ENCODE results near the gene A2M. TPM values are rescaled to one million over a fixed set of nuclear protein-coding genes. Genes with fewer than 3 reads are reported as not detected.

A2M gene
- total and polyA plus RNA-seq, 2 experiments from 2014 or later, result 0.92 TPM; not detected in 1

DNA sequence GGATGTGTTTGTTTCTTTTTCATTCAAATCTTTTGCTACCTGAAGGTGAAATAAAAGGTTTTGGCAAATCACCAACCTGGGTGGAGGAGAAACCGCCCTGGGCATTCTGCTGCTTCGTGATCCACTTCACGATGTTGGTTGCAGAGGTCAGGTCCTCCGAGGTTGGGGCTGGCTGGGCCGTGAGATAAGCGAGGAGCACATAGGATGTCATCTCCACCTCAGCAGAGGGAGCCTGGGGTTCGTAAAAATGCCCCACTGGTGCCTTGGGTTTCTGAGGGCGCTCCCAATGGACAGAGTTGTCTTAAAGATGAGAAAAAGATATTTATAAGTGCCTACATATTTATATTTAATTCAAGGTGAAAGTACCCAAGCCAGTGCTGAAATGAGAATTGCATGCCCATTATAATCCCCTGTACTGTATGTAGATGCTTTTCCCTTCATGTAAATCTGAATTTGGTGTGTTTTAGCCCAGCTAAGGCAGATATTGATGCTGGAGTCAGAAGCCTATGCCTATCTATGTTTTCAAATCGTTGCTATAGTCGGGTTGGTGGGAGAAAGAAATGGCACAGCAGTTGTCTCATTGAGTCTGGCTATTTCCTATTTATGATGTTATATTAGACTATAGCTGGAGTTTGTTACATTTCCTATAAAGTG lies 41.1 kb downstream of the A2M start (continued):
- TF ChIP-seq, protein P1, sequence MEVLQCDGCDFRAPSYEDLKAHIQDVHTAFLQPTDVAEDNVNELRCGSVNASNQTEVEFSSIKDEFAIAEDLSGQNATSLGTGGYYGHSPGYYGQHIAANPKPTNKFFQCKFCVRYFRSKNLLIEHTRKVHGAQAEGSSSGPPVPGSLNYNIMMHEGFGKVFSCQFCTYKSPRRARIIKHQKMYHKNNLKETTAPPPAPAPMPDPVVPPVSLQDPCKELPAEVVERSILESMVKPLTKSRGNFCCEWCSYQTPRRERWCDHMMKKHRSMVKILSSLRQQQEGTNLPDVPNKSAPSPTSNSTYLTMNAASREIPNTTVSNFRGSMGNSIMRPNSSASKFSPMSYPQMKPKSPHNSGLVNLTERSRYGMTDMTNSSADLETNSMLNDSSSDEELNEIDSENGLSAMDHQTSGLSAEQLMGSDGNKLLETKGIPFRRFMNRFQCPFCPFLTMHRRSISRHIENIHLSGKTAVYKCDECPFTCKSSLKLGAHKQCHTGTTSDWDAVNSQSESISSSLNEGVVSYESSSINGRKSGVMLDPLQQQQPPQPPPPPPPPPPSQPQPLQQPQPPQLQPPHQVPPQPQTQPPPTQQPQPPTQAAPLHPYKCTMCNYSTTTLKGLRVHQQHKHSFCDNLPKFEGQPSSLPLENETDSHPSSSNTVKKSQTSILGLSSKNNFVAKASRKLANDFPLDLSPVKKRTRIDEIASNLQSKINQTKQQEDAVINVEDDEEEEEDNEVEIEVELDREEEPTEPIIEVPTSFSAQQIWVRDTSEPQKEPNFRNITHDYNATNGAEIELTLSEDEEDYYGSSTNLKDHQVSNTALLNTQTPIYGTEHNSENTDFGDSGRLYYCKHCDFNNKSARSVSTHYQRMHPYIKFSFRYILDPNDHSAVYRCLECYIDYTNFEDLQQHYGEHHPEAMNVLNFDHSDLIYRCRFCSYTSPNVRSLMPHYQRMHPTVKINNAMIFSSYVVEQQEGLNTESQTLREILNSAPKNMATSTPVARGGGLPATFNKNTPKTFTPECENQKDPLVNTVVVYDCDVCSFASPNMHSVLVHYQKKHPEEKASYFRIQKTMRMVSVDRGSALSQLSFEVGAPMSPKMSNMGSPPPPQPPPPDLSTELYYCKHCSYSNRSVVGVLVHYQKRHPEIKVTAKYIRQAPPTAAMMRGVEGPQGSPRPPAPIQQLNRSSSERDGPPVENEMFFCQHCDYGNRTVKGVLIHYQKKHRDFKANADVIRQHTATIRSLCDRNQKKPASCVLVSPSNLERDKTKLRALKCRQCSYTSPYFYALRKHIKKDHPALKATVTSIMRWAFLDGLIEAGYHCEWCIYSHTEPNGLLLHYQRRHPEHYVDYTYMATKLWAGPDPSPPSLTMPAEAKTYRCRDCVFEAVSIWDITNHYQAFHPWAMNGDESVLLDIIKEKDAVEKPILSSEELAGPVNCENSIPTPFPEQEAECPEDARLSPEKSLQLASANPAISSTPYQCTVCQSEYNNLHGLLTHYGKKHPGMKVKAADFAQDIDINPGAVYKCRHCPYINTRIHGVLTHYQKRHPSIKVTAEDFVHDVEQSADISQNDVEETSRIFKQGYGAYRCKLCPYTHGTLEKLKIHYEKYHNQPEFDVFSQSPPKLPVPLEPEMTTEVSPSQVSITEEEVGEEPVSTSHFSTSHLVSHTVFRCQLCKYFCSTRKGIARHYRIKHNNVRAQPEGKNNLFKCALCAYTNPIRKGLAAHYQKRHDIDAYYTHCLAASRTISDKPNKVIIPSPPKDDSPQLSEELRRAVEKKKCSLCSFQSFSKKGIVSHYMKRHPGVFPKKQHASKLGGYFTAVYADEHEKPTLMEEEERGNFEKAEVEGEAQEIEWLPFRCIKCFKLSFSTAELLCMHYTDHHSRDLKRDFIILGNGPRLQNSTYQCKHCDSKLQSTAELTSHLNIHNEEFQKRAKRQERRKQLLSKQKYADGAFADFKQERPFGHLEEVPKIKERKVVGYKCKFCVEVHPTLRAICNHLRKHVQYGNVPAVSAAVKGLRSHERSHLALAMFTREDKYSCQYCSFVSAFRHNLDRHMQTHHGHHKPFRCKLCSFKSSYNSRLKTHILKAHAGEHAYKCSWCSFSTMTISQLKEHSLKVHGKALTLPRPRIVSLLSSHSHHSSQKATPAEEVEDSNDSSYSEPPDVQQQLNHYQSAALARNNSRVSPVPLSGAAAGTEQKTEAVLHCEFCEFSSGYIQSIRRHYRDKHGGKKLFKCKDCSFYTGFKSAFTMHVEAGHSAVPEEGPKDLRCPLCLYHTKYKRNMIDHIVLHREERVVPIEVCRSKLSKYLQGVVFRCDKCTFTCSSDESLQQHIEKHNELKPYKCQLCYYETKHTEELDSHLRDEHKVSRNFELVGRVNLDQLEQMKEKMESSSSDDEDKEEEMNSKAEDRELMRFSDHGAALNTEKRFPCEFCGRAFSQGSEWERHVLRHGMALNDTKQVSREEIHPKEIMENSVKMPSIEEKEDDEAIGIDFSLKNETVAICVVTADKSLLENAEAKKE (CRISPR knock-in tag; IDR thresholded peaks at IDR 0.05), result no peak
- TF ChIP-seq POLR2AphosphoS5 (IDR thresholded peaks at IDR 0.05; ENCODE audit: low read depth), result no peak

GRCh38 chr12:9073076-9073475 lies 42.6 kb downstream of the A2M start:
- Mint-ChIP-seq H3K4me1 (peaks cover 2% of the 10 kb centered on the region; the same call in 2 of the 3 replicates), H3K9me3 (no peaks in the 10 kb centered on the region), H3K27ac (no peak overlapping the region), H3K27me3 (ENCODE audit: insufficient read depth, low read depth, poor library complexity) (peaks cover 1% of the 10 kb centered on the region), H3K4me3 (no peak overlapping the region), H3K36me3 (ENCODE audit: low read depth) (no peaks in the 10 kb centered on the region)
- no peak overlapping the region for H3K4me2 ChIP-seq
- H3K4me1 ChIP-seq (ENCODE audit: insufficient read depth), result no peaks in the 10 kb centered on the region
- H3K79me2 ChIP-seq (replicated peaks; ENCODE audit: insufficient read depth), result no peaks in the 10 kb centered on the region
- H2AFZ ChIP-seq, result no peak overlapping the region
- no peaks in the 10 kb centered on the region for H3K9me2 ChIP-seq (ENCODE audit: insufficient read depth)
- no peaks in the 10 kb centered on the region for H3F3A ChIP-seq (replicated peaks; ENCODE audit: low read depth)
- no peak for DNase-seq (ENCODE audit: low spot score)
- no peak overlapping the region for H3K4me3 ChIP-seq
- H4K20me1 ChIP-seq (replicated peaks; ENCODE audit: insufficient read depth), result no peaks in the 10 kb centered on the region
- no peaks in the 10 kb centered on the region for H3K27me3 ChIP-seq (ENCODE audit: insufficient read depth)
- no peaks in the 10 kb centered on the region for H3K36me3 ChIP-seq (ENCODE audit: insufficient read depth)
- ATAC-seq, result no peak
- H3K27ac ChIP-seq (ENCODE audit: low read depth), result no peak overlapping the region
- TF ChIP-seq CTCF (conservative IDR thresholded peaks at IDR 0.05; ENCODE audit: low read depth in 2 of 2), result no peak
- no peak for TF ChIP-seq ETS1 (IDR thresholded peaks at IDR 0.05)
- TF ChIP-seq CREB1 (CRISPR knock-in tag; IDR thresholded peaks at IDR 0.05; ENCODE audit: low read depth), result no peak
- no peak for TF ChIP-seq JUNB (IDR thresholded peaks at IDR 0.05; ENCODE audit: unreplicated experiment)
- TF ChIP-seq REST (IDR thresholded peaks at IDR 0.05; ENCODE audit: unreplicated experiment), result no peak
- TF ChIP-seq EZH2phosphoT487 (IDR thresholded peaks at IDR 0.05; ENCODE audit: unreplicated experiment), result no peak
- TF ChIP-seq NANOG (IDR thresholded peaks at IDR 0.05; ENCODE audit: borderline replicate concordance), result no peak
- no peak for TF ChIP-seq ZNF331 (CRISPR knock-in tag; IDR thresholded peaks at IDR 0.05; ENCODE audit: low read depth)
- no peak for TF ChIP-seq POLR2AphosphoS5 (IDR thresholded peaks at IDR 0.05; ENCODE audit: low read depth)
- no peak for TF ChIP-seq EZH2 (IDR thresholded peaks at IDR 0.05; ENCODE audit: low read depth, unreplicated experiment)
- no peak for TF ChIP-seq ZNF114 (CRISPR knock-in tag; IDR thresholded peaks at IDR 0.05)
- TF ChIP-seq STAT1 (IDR thresholded peaks at IDR 0.05; ENCODE audit: unreplicated experiment), result no peak

Data from GM23338 (cell line).